Endodermal cell (in vitro differentiated cells): ENCODE measurements around the gene SMAD3. TPM values are rescaled to one million over a fixed set of nuclear protein-coding genes. Genes with fewer than 3 reads are reported as not detected.
A peak's percentile ranks its signal among the peaks of the same experiment; 100 is the strongest.

Source experiments
- DNase-seq: peaks from one replicate; pipeline ENCODE4 v3.0.0-alpha.2; 2017
- H3K27ac ChIP-seq: 2 replicates; pipeline ENCODE4 v1.5.1; 2013; ENCODE audit warnings: mild to moderate bottlenecking, low read depth, low read length, moderate library complexity
- H3K27me3 ChIP-seq: 2 replicates; pipeline ENCODE4 v1.6.1; 2013; ENCODE audit warnings: mild to moderate bottlenecking, low read length, moderate library complexity; ENCODE audit not compliant: insufficient read depth, control insufficient read depth, poor library complexity, severe bottlenecking
- H3K36me3 ChIP-seq: 2 replicates; pipeline ENCODE4 v1.7.0; 2013; ENCODE audit warnings: mild to moderate bottlenecking, low read length, moderate library complexity; ENCODE audit not compliant: control insufficient read depth, insufficient read depth
- H3K4me1 ChIP-seq: one replicate; pipeline ENCODE4 v1.7.0; 2013; ENCODE audit warnings: low read length; ENCODE audit not compliant: control insufficient read depth, insufficient read depth
- H3K4me3 ChIP-seq: 2 replicates; pipeline ENCODE4 v1.5.1; 2013; ENCODE audit warnings: mild to moderate bottlenecking, low read length, moderate library complexity
- H3K9ac ChIP-seq: 2 replicates; pipeline ENCODE4 v1.6.1; 2013; ENCODE audit warnings: mild to moderate bottlenecking, low read length, moderate library complexity; ENCODE audit not compliant: poor library complexity, severe bottlenecking; ENCODE audit errors: extremely low read depth
- H3K9me3 ChIP-seq: 2 replicates; pipeline ENCODE4 v1.6.1; 2013; ENCODE audit warnings: mild to moderate bottlenecking, low read length, moderate library complexity; ENCODE audit not compliant: control insufficient read depth
- H3K27ac Mint-ChIP-seq: 2 replicates; pipeline ENCODE4 v1.8.0; 2020; ENCODE audit warnings: mixed read lengths
- H3K27me3 Mint-ChIP-seq: 2 replicates; pipeline ENCODE4 v1.8.0; 2021; ENCODE audit warnings: mild to moderate bottlenecking, mixed read lengths; ENCODE audit not compliant: insufficient read depth
- H3K36me3 Mint-ChIP-seq: 2 replicates; pipeline ENCODE4 v1.8.0; 2020; ENCODE audit warnings: low read depth, mixed read lengths
- H3K4me1 Mint-ChIP-seq: 2 replicates; pipeline ENCODE4 v1.8.0; 2020; ENCODE audit warnings: mixed read lengths
- H3K4me3 Mint-ChIP-seq: 2 replicates; pipeline ENCODE4 v1.8.0; 2020; ENCODE audit warnings: mild to moderate bottlenecking, moderate library complexity, mixed read lengths
- H3K9me3 Mint-ChIP-seq: 2 replicates; pipeline ENCODE4 v1.8.0; 2020; ENCODE audit warnings: mild to moderate bottlenecking, mixed read lengths
- WGBS, 2 experiments: methylation state at CpG; one replicate each; pipeline versions ENCODE4 v1.1.5 to v1.1.7; 2013; ENCODE audit warnings: missing lambda C conversion rate in 2 of 2, mixed read lengths in 1 of 2; ENCODE audit not compliant: insufficient coverage in 1 of 2, insufficient read length in 1 of 2; 5-methylcytosine and 5-hydroxymethylcytosine counted together
- total RNA-seq, 2 donors: library from RNA; stranded (reverse); fragmentation: NEBNext Ultra II Directional in 1 of 2; extraction: Animal tissue kit (Norgen Biotek cat#: 25700) in 1 of 2; gene quantifications; 2 replicates in 1 of 2; 3 replicates in 1 of 2; pipeline ENCODE4 v1.2.1, GENCODE V29; 2021
- TF ChIP-seq, protein P1 (sequence below): fragments of 200-600 bp; sonication (generic); conservative IDR thresholded peaks from 2 replicates; pipeline ENCODE4 v1.5.0; 2021; ENCODE audit warnings: antibody characterized with exemption, mild to moderate bottlenecking

Gene SMAD3
- total RNA-seq, 2 donors from 2014 or later: 7.8 to 9.6 TPM

DNA sequence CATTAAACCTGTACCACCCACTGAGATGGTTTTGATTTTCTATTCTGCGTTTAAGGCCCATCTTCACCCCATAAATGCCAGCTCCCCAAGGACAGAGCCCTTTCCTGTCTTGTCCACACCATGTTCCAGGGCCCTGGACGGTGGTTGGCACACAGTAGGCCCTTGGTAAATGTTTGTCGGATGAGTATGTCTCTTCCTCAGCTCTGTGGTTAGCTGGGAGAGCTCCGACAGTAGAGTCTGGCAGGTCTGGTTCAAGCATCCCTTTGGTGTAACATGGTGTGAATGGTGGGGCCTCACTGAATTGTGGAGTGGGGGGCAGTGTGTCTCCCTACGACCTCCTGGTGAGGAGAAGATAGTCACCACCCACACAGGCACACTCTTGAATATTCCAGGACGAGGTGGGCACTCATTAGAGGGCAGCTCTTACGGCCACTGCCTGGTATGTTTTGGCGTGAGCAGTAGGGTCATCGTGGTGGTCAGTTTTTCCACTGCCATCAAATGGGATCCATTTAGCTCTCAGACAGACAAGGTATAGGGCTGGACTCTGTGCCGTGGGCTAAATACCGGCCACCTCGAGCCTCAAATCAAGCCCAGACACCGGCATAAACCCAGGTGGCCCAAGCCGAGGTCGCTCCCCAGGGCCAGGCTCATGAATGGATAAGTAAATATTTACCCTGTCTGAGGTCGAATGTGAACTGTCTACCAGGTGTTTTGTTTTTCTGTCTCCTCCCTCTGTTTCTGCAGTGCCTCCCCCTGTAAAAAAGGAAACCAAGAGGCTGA is 61.3 kb downstream of the SMAD3 start:
- peaks cover 3% of the 10 kb centered on the region for H3K36me3 ChIP-seq
- no peak overlapping the region for H3K9ac ChIP-seq
- Mint-ChIP-seq H3K27ac (no peak overlapping the region), H3K9me3 (no peaks in the 10 kb centered on the region), H3K4me1 (peaks cover 37% of the 10 kb centered on the region), H3K36me3 (no peaks in the 10 kb centered on the region), H3K27me3 (peaks cover 3% of the 10 kb centered on the region), H3K4me3 (no peak overlapping the region)
- H3K27me3 ChIP-seq: no peaks in the 10 kb centered on the region
- TF ChIP-seq, protein P1, sequence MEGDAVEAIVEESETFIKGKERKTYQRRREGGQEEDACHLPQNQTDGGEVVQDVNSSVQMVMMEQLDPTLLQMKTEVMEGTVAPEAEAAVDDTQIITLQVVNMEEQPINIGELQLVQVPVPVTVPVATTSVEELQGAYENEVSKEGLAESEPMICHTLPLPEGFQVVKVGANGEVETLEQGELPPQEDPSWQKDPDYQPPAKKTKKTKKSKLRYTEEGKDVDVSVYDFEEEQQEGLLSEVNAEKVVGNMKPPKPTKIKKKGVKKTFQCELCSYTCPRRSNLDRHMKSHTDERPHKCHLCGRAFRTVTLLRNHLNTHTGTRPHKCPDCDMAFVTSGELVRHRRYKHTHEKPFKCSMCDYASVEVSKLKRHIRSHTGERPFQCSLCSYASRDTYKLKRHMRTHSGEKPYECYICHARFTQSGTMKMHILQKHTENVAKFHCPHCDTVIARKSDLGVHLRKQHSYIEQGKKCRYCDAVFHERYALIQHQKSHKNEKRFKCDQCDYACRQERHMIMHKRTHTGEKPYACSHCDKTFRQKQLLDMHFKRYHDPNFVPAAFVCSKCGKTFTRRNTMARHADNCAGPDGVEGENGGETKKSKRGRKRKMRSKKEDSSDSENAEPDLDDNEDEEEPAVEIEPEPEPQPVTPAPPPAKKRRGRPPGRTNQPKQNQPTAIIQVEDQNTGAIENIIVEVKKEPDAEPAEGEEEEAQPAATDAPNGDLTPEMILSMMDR: no peak
- DNase-seq: peak; percentile 33
- H3K4me1 ChIP-seq: peaks cover 18% of the 10 kb centered on the region
- H3K27ac ChIP-seq: no peak overlapping the region
- no peak overlapping the region for H3K4me3 ChIP-seq
- 86% methylated on average over 12 to 16 of the region's 16 CpGs for WGBS, 2 experiments
- H3K9me3 ChIP-seq: no peaks in the 10 kb centered on the region

DNA sequence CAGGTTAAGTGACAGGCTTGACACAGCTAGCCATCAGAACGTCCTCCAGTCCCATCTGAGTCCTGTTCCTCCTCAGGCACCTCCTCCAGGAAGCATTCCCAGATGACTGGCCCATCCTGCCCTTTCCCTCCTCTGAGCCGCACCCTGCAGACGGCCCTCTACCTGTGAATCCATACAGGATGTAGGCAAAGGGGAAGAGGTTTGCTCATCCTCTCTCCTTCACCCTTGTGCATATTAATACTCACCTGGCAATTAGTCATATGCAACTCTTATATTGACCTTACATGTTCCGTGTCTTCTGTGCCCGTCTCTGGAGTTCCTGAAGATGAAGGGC is 61.9 kb downstream of the SMAD3 start:
- Histone ChIP-seq H3K27ac (no peak overlapping the region), H3K36me3 (peaks cover 3% of the 10 kb centered on the region), H3K9ac (no peak overlapping the region), H3K4me3 (no peak overlapping the region), H3K9me3 (no peaks in the 10 kb centered on the region), H3K4me1 (peaks cover 18% of the 10 kb centered on the region), H3K27me3 (no peaks in the 10 kb centered on the region)
- H3K9me3 Mint-ChIP-seq: no peaks in the 10 kb centered on the region
- no peak overlapping the region for H3K4me3 Mint-ChIP-seq
- peaks cover 39% of the 10 kb centered on the region for H3K4me1 Mint-ChIP-seq
- no peaks in the 10 kb centered on the region for H3K36me3 Mint-ChIP-seq
- TF ChIP-seq, protein P1: no peak
- 86 to 96% methylated on average over 4 to 5 of the region's 5 CpGs for WGBS, 2 experiments
- H3K27ac Mint-ChIP-seq: no peak overlapping the region
- peak; percentile 42 for DNase-seq
- peaks cover 3% of the 10 kb centered on the region for H3K27me3 Mint-ChIP-seq

DNA sequence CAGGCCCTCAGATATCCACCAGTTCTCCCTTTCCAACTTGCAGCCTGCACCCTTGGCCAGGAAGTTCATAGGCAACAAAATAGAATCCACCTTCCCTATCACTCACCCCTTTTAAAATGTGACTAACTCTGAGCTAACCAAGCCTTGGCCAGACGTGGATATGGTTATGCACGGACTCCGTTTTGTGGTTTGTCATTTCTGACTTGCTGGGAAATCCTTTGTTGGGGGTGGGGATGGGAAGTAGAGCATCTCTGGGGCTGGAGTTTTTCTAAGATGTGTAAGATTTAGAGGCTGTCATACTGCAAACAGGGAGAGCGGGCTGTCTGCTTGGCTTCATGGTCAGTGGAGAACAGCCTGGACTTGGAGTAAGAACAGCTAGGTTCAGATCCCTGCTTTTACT is 62.6 kb downstream of the SMAD3 start:
- H3K9ac ChIP-seq: no peak overlapping the region
- Mint-ChIP-seq H3K27me3 (peaks cover 3% of the 10 kb centered on the region), H3K27ac (no peak overlapping the region), H3K9me3 (no peaks in the 10 kb centered on the region), H3K4me1 (peaks cover 44% of the 10 kb centered on the region), H3K4me3 (no peak overlapping the region), H3K36me3 (no peaks in the 10 kb centered on the region)
- peaks cover 19% of the 10 kb centered on the region for H3K4me1 ChIP-seq
- H3K9me3 ChIP-seq: no peaks in the 10 kb centered on the region
- peaks cover 3% of the 10 kb centered on the region for H3K36me3 ChIP-seq
- no peak overlapping the region for H3K27ac ChIP-seq
- no peak overlapping the region for H3K4me3 ChIP-seq
- TF ChIP-seq, protein P1: no peak
- H3K27me3 ChIP-seq: no peaks in the 10 kb centered on the region
- WGBS, 2 experiments: 71 to 97% methylated on average over 1 to 4 of the region's 4 CpGs
- DNase-seq: peak; percentile 14
